Astrocyte of the cerebellum (primary cell): ENCODE measurements around the gene MAP2K6.
A peak's percentile ranks its signal among the peaks of the same experiment; 100 is the strongest.

Experiments used
- DNase-seq: peaks from one replicate; pipeline ENCODE4 v3.0.0-alpha.2; 2011; ENCODE audit warnings: low read depth
- H3K4me3 ChIP-seq: 2 replicates; pipeline ENCODE4 v1.5.1; 2011; ENCODE audit warnings: mild to moderate bottlenecking, low read depth, low read length, moderate library complexity
- in situ Hi-C: cut with HindIII; loops from 2 replicates; pipeline ENCODE4 v1.10.0; 2017; ENCODE audit warnings: low sequenced_read_pairs
- TF ChIP-seq, protein P1 (sequence below): IDR thresholded peaks from 2 replicates; pipeline ENCODE4 v1.5.1; 2012; ENCODE audit warnings: low read length, low read depth, moderate library complexity, mild to moderate bottlenecking; ENCODE audit errors: missing control alignments

MAP2K6 gene

DNA sequence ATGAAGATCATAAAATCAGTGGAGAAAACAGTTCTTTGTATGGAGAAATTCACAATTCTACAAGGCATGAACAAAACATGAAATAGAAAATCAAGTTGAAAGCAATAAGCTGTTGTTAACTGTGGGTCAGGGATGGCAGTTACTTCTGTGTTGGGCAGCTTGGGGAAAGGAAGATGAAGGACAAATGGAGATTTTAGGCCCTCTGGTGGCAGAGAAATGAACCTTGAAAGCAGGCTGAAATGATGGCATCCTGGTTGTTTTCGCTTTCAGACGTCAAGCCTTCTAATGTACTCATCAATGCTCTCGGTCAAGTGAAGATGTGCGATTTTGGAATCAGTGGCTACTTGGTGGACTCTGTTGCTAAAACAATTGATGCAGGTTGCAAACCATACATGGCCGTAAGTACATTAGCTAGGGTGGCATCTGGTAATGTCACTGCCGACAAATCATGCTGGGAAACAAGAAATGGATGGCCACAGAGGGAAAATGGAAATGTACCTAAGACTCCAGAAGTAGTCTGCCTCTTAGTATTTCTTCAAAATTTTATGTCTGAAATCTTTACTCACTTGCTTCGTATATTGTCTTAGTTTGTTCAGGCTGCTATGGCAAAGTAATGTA is 108.9 kb downstream of the MAP2K6 start:
- peak; percentile 31 for DNase-seq
- TF ChIP-seq, protein P1, sequence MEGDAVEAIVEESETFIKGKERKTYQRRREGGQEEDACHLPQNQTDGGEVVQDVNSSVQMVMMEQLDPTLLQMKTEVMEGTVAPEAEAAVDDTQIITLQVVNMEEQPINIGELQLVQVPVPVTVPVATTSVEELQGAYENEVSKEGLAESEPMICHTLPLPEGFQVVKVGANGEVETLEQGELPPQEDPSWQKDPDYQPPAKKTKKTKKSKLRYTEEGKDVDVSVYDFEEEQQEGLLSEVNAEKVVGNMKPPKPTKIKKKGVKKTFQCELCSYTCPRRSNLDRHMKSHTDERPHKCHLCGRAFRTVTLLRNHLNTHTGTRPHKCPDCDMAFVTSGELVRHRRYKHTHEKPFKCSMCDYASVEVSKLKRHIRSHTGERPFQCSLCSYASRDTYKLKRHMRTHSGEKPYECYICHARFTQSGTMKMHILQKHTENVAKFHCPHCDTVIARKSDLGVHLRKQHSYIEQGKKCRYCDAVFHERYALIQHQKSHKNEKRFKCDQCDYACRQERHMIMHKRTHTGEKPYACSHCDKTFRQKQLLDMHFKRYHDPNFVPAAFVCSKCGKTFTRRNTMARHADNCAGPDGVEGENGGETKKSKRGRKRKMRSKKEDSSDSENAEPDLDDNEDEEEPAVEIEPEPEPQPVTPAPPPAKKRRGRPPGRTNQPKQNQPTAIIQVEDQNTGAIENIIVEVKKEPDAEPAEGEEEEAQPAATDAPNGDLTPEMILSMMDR = peak; percentile 81
- in situ Hi-C loops = no loop called here
- no peak overlapping the region for H3K4me3 ChIP-seq

DNA sequence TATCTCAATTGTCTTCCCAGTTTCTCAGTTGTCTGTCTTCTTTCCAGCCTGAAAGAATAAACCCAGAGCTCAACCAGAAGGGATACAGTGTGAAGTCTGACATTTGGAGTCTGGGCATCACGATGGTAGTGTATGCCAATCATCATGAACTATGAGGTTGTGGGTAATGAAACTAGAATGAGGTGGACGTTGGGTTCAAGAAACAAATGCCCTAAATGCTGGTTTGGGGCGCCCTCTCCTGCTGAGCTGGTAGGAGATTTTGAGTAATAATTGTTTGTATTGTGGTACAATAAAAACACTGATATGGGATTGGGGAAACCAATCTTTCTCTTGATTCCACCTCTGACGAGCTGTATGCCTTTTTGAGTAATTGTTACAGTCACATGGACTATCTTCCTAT is 110.4 kb downstream of the MAP2K6 start:
- H3K4me3 ChIP-seq = no peak overlapping the region
- in situ Hi-C loops = no loop called here
- TF ChIP-seq, protein P1 = no peak
- no peak for DNase-seq

DNA sequence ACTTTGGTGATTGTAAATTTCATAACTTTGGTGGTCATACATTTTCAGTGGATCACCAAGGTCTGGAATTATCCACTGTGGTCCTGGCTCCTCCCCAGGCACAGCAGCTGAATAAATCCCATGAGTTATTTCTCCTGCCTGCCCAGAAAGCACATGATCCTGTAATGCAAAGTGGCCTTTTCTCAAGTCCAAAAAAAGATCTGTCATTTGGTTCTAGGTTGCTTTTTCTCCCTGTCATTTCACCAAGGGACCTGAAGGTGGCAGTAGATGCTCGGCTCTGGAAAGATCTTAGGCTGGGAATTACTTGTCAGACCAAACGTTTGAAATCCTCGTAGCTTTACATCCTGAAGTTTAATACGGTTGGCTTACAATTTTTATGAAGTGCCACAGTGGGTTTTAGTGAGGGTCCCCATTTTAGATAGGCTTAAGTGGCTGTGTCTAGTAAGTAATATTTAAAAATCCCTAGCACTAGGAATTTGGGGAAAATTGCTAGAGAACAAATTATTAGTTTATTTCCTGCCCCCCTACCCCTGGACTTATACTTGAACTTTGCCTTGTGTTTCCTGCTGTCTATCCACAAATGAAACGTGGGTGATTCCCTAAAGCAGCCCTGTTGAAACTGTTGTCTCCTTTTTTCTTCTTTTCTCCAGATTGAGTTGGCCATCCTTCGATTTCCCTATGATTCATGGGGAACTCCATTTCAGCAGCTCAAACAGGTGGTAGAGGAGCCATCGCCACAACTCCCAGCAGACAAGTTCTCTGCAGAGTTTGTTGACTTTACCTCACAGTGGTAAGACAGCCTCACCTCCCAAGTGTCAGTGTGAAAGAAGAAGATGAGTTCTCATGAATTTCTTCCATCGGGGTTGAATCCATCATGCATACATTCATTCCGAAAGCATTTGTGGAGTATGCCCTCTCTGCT is 111.7 kb downstream of the MAP2K6 start:
- H3K4me3 ChIP-seq = no peak overlapping the region
- peak; percentile 55 for DNase-seq
- in situ Hi-C loops = no loop called here
- TF ChIP-seq, protein P1 = peak; percentile 92

DNA sequence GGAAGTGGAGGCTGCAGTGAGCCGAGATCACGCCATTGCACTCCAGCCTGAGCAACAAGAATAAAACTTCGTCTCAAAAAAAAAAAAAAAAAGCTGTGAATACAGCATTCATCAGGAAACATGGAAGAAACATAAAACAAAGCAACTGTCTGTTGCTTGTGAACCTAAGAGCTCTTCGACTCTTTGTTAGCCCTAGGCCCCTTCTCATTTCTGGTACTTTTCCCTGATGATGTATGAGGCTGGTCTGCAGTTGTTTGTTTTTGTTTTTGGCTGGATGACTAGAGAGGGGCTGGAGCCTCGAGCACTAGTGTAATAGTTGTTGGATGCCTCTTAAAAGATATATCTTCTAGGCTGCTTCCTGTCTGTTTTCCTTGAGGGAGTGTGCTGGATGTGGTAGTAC is 113.5 kb downstream of the MAP2K6 start:
- no peak overlapping the region for H3K4me3 ChIP-seq
- TF ChIP-seq, protein P1 = no peak
- in situ Hi-C loops = no loop called here
- no peak for DNase-seq

DNA sequence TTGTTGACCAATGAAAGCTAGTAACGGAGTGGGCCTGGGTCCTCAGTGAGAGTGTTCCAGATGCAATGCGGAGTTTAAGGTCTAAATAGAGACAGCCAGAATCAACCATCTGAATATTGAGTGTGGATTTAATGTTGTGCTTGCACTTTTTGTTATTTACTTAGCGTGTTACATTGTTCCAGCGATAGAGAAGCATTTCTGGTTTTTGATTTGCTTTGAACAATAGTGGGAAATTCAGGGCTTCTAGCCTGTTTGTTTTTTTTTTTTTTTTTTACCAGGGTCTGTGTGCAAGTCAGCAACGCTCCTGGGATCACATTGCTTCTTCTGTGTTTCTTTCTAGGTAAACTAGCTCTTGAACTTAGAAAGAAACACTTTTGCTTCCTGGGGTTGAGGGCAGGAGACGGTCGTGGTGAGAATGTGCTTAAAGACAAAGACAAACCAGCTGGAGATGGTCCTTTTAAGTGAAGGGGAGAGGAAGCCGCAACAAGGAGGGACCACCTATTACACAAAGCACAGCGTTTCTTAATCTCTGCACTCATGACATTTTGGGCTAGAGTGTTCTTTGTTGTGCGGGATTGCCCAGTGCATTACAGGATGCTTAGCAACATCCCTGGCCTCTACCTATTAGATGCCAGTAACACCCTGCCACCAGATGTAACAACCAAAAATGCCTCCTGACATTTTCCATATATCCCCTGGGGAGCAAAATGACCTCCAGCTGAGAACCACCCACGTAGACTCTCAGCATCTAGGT is 119.2 kb downstream of the MAP2K6 start:
- H3K4me3 ChIP-seq = no peak overlapping the region
- TF ChIP-seq, protein P1 = no peak
- in situ Hi-C loops = loop anchor here (10.0 kb wide), 1 partner anchor 1071 kb away; no protein-coding TSS in a partner anchor
- DNase-seq = no peak

DNA sequence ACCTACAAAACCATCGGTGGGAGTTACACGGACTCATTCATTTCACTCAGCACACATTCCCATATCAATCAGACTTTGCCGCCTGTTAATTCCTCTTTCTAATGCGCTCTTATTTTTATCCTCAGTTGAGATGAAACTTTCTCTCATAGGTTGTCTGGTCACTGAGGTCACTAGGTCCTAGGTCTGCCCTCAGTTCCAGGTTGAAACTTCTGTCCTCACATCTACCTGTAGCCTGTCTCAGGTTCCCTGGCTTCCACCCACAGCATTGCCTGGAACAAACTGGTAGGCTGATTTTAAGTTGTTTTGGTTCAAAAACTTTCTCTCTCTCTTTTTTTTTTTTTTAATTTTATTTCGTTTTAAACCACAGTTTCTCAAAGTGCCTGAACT is 119.7 kb downstream of the MAP2K6 start:
- in situ Hi-C loops = loop anchor here (10.0 kb wide), 1 partner anchor 1071 kb away; no protein-coding TSS in a partner anchor
- TF ChIP-seq, protein P1 = no peak
- DNase-seq = no peak
- H3K4me3 ChIP-seq = no peak overlapping the region
